ENCODE results near the gene SPATA13. TPM values are rescaled to one million over a fixed set of nuclear protein-coding genes. Genes with fewer than 3 reads are reported as not detected.

Gene SPATA13
- total and polyA plus RNA-seq, 2 donors (not counting 1 experiment from before 2014, with no cell fraction given) = 5.7 to 8.3 TPM

DNA sequence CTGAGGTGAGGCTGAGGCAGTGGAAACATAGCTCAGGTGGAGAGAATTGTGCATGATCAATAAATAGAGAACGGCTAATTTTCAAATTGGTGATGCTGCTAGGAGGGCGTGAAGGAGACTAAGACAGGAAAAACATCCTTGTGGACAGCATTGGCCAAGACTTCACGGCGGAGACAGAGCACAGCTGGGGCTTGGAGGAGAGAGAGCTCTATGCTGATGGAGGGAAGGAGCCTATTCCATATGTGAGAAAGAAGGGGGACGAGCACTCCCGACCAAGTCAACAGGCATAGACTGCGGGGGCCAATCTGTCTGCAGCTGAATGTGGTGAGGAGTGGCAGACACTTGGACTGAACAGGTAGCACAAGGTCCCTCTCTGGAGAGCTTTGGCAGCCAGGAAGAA lies 14.8 kb upstream of the SPATA13 start:
- CTCF ChIA-PET = no interaction called here
- Histone ChIP-seq H3K4me2 (replicated peaks; ENCODE audit: low read depth, low read length, poor library complexity, severe bottlenecking) (no peak overlapping the region), H3K36me3 (replicated peaks in 1 of 2; ENCODE audit: control extremely low read depth in 1 of 2, control insufficient read depth in 1 of 2, extremely low read depth in 1 of 2, insufficient read depth in 2 of 2, low read length in 1 of 2) (no peaks in the 10 kb centered on the region), H4K20me1 (ENCODE audit: control insufficient read depth, insufficient read depth, low read length, poor library complexity, severe bottlenecking) (no peaks in the 10 kb centered on the region), H3K4me1 (ENCODE audit: control insufficient read depth in 2 of 2, insufficient read depth in 2 of 2, low read length in 2 of 2) (no peaks in the 10 kb centered on the region), H2AFZ (ENCODE audit: insufficient read depth, low read depth, low read length, poor library complexity, severe bottlenecking) (no peak overlapping the region), H3K27me3 (replicated peaks in 1 of 4; ENCODE audit: control extremely low read depth in 1 of 4, control insufficient read depth in 3 of 4, insufficient read depth in 4 of 4, low read length in 3 of 4) (no peaks in the 10 kb centered on the region), H3K79me2 (ENCODE audit: control insufficient read depth, insufficient read depth, low read length) (no peaks in the 10 kb centered on the region), H3K4me3 (ENCODE audit: control extremely low read depth in 1 of 5, extremely low read depth in 1 of 5, insufficient read depth in 1 of 5, low read depth in 2 of 5, low read length in 4 of 5) (no peak overlapping the region), H3K9me3 (ENCODE audit: control extremely low read depth in 1 of 3, control insufficient read depth in 2 of 3, insufficient read depth in 1 of 3, low read length in 2 of 3) (no peaks in the 10 kb centered on the region), H3K27ac (ENCODE audit: low read length in 2 of 2) (no peak overlapping the region), H3K9ac (ENCODE audit: low read length) (no peak overlapping the region)
- Mint-ChIP-seq H3K27me3 (peaks cover 16% of the 10 kb centered on the region), H3K27ac (no peak overlapping the region), H3K4me3 (no peak overlapping the region), H3K4me1 (no peaks in the 10 kb centered on the region), H3K9me3 (ENCODE audit: insufficient read depth) (no peaks in the 10 kb centered on the region)
- WGBS (ENCODE audit: insufficient coverage) = over 99% methylated on average over 7 of the region's 7 CpGs
- POLR2A ChIA-PET = no interaction called here
- no peak for TF ChIP-seq EZH2 (IDR thresholded peaks at IDR 0.05; ENCODE audit: borderline replicate concordance, insufficient read depth, low read depth, low read length, poor library complexity, severe bottlenecking)
- TF ChIP-seq, protein P1, sequence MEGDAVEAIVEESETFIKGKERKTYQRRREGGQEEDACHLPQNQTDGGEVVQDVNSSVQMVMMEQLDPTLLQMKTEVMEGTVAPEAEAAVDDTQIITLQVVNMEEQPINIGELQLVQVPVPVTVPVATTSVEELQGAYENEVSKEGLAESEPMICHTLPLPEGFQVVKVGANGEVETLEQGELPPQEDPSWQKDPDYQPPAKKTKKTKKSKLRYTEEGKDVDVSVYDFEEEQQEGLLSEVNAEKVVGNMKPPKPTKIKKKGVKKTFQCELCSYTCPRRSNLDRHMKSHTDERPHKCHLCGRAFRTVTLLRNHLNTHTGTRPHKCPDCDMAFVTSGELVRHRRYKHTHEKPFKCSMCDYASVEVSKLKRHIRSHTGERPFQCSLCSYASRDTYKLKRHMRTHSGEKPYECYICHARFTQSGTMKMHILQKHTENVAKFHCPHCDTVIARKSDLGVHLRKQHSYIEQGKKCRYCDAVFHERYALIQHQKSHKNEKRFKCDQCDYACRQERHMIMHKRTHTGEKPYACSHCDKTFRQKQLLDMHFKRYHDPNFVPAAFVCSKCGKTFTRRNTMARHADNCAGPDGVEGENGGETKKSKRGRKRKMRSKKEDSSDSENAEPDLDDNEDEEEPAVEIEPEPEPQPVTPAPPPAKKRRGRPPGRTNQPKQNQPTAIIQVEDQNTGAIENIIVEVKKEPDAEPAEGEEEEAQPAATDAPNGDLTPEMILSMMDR (IDR thresholded peaks at IDR 0.05) = no peak
- no peak for ATAC-seq (ENCODE audit: low read depth)
- intact Hi-C loops (cut with micrococcal nuclease) = no loop called here
- no peak for DNase-seq

DNA sequence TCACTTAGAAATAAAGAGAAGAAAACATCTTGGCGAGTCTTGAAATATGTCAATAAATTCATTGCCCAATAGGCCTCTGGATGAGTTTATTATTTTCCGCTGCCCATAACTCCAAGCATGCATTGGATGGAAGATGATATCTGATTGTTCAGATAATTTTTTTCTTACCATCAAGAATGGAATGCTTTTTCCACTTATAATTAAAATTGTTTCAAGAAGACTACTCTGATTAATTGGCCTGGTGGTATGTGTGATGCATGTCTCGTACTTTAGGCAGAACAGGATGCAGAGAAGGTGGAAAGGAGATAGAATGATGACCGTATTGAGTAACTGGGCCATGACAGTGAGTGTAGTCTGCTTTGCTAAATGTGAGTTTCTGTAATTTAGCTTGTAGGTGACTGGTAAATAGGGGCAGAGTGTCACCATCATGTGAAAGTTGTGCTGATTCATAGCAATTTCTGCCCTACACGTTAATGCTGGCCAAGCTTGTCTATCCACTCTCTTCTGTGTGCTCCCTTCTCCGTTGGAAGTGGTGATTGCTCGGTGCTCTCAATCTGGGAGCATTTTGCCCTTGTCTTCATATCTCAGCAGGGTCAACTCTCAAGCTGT lies 13.5 kb upstream of the SPATA13 start:
- H3K9me3 Mint-ChIP-seq (ENCODE audit: insufficient read depth) = no peaks in the 10 kb centered on the region
- H3K27ac Mint-ChIP-seq = no peak overlapping the region
- no peaks in the 10 kb centered on the region for H3K9me3 ChIP-seq (ENCODE audit: control extremely low read depth in 1 of 3, control insufficient read depth in 2 of 3, insufficient read depth in 1 of 3, low read length in 2 of 3)
- no peaks in the 10 kb centered on the region for H3K36me3 ChIP-seq (replicated peaks in 1 of 2; ENCODE audit: control extremely low read depth in 1 of 2, control insufficient read depth in 1 of 2, extremely low read depth in 1 of 2, insufficient read depth in 2 of 2, low read length in 1 of 2)
- H3K27ac ChIP-seq (ENCODE audit: low read length in 2 of 2) = no peak overlapping the region
- no peaks in the 10 kb centered on the region for H3K27me3 ChIP-seq (replicated peaks in 1 of 4; ENCODE audit: control extremely low read depth in 1 of 4, control insufficient read depth in 3 of 4, insufficient read depth in 4 of 4, low read length in 3 of 4)
- 87% methylated on average over 4 of the region's 7 CpGs for WGBS (ENCODE audit: insufficient coverage)
- H3K27me3 Mint-ChIP-seq = peaks cover 16% of the 10 kb centered on the region
- no peaks in the 10 kb centered on the region for H4K20me1 ChIP-seq (ENCODE audit: control insufficient read depth, insufficient read depth, low read length, poor library complexity, severe bottlenecking)
- H3K79me2 ChIP-seq (ENCODE audit: control insufficient read depth, insufficient read depth, low read length) = no peaks in the 10 kb centered on the region
- DNase-seq (no peak), ATAC-seq (ENCODE audit: low read depth) (no peak)
- H3K4me3 ChIP-seq (ENCODE audit: control extremely low read depth in 1 of 5, extremely low read depth in 1 of 5, insufficient read depth in 1 of 5, low read depth in 2 of 5, low read length in 4 of 5) = no peak overlapping the region
- H3K9ac ChIP-seq (ENCODE audit: low read length) = no peak overlapping the region
- no peak overlapping the region for H3K4me3 Mint-ChIP-seq
- intact Hi-C loops (cut with micrococcal nuclease) = no loop called here
- no peak overlapping the region for H2AFZ ChIP-seq (ENCODE audit: insufficient read depth, low read depth, low read length, poor library complexity, severe bottlenecking)
- no peak overlapping the region for H3K4me2 ChIP-seq (replicated peaks; ENCODE audit: low read depth, low read length, poor library complexity, severe bottlenecking)
- H3K4me1 ChIP-seq (ENCODE audit: control insufficient read depth in 2 of 2, insufficient read depth in 2 of 2, low read length in 2 of 2) = no peaks in the 10 kb centered on the region
- CTCF ChIA-PET = no interaction called here
- H3K4me1 Mint-ChIP-seq = no peaks in the 10 kb centered on the region
- POLR2A ChIA-PET = no interaction called here
- TF ChIP-seq EZH2 (IDR thresholded peaks at IDR 0.05; ENCODE audit: borderline replicate concordance, insufficient read depth, low read depth, low read length, poor library complexity, severe bottlenecking) = no peak
- TF ChIP-seq, protein P1 (IDR thresholded peaks at IDR 0.05) = no peak

Data from B cell (primary cell).